ENCODE measurements around the gene CAPN10. TPM values are rescaled to one million over a fixed set of nuclear protein-coding genes. Genes with fewer than 3 reads are reported as not detected.

Gene CAPN10
- total RNA-seq, 1 donor from 2014 or later = 18.2 TPM

GRCh38 chr2:240563951-240564560, 22.5 kb upstream of the CAPN10 start:
- DNase-seq (ENCODE audit: low spot score) = no peak

GRCh38 chr2:240564561-240565332, 21.8 kb upstream of the CAPN10 start:
- peak; percentile 76 for DNase-seq (ENCODE audit: low spot score)

- DNase-seq (ENCODE audit: low spot score) = peak; percentile 95
Measured at GRCh38 chr2:240565333-240566202, 21.0 kb upstream of the CAPN10 start.

- DNase-seq (ENCODE audit: low spot score) = peak; percentile 97
Measured at GRCh38 chr2:240566203-240567136, 20.1 kb upstream of the CAPN10 start.

GRCh38 chr2:240567137-240567871, 19.2 kb upstream of the CAPN10 start:
- peak; percentile 81 for DNase-seq (ENCODE audit: low spot score)

- DNase-seq (ENCODE audit: low spot score) = peak; percentile 90
Measured at GRCh38 chr2:240567872-240568677, 18.5 kb upstream of the CAPN10 start, which contains the start of gene RNPEPL1. TSS of gene RNPEPL1 (plus strand) at chr2:240568484. CDS start at chr2:240568587, 103 bp downstream.

GRCh38 chr2:240568678-240569522, 17.6 kb upstream of the CAPN10 start:
- peak; percentile 91 for DNase-seq (ENCODE audit: low spot score)

- DNase-seq (ENCODE audit: low spot score) = peak; percentile 88
Measured at GRCh38 chr2:240569523-240569997, 17.0 kb upstream of the CAPN10 start.

- no peak for DNase-seq (ENCODE audit: low spot score)
Measured at GRCh38 chr2:240569998-240570530, 16.5 kb upstream of the CAPN10 start.

GRCh38 chr2:240570531-240571313, 15.8 kb upstream of the CAPN10 start:
- DNase-seq (ENCODE audit: low spot score) = peak; percentile 79

- no peak for DNase-seq (ENCODE audit: low spot score)
Measured at GRCh38 chr2:240571314-240571973, 15.1 kb upstream of the CAPN10 start.

GRCh38 chr2:240572141-240573031, 14.1 kb upstream of the CAPN10 start:
- peak; percentile 37 for DNase-seq (ENCODE audit: low spot score)

GRCh38 chr2:240573071-240573515, 13.4 kb upstream of the CAPN10 start:
- no peak for DNase-seq (ENCODE audit: low spot score)

GRCh38 chr2:240573516-240574385, 12.8 kb upstream of the CAPN10 start:
- no peak for DNase-seq (ENCODE audit: low spot score)
